ENCODE results near the gene SLC22A14. TPM values are rescaled to one million over a fixed set of nuclear protein-coding genes. Genes with fewer than 3 reads are reported as not detected.

Gene SLC22A14
- total RNA-seq, 1 experiment from 2014 or later: not detected

DNA sequence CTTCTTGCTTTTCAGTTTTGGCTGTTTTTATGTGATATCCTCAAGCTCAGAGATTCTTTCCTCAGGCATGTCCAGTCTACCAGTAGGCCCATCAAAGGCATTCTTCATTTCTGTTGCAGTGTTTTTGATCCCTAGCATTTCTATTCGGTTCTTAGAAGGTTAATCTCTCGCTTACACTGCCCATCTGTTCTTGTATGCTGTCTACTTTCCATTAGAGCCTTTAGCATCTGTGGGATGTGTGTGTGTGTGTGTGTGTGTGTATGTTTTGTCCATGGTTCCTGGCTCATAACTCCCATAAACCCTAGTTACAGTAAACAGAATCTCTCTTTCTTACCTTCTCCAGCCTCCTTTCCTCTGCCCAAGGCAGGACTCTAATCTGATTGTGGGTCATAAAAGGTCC, 21.6 kb upstream of the SLC22A14 start:
- ATAC-seq (no peak), DNase-seq (ENCODE audit: low spot score) (no peak)
- Mint-ChIP-seq H3K27ac (0 out of 2 replicates have a peak overlapping the region, but pooled peaks have one; percentile 5), H3K4me1 (peaks cover 17% of the 10 kb centered on the region), H3K27me3 (ENCODE audit: low read depth) (no peaks in the 10 kb centered on the region), H3K4me3 (no peak overlapping the region), H3K36me3 (no peaks in the 10 kb centered on the region), H3K9me3 (peaks cover 4% of the 10 kb centered on the region; the same call in 1 of the 2 replicates)
- ChIA-PET CTCF (no interaction called here), POLR2A (no interaction called here)
- no peak for TF ChIP-seq FOXP1 (CRISPR knock-in tag; IDR thresholded peaks at IDR 0.05; ENCODE audit: borderline replicate concordance)
- TF ChIP-seq TEAD1 (CRISPR knock-in tag; IDR thresholded peaks at IDR 0.05): no peak
- TF ChIP-seq CTCF (IDR thresholded peaks at IDR 0.05): no peak
- no peak for TF ChIP-seq ZNF425 (CRISPR knock-in tag; conservative IDR thresholded peaks at IDR 0.05)
- TF ChIP-seq GRHL2 (CRISPR knock-in tag; IDR thresholded peaks at IDR 0.05; ENCODE audit: insufficient replicate concordance, severe bottlenecking): no peak
- TF ChIP-seq FOXJ3 (CRISPR knock-in tag; IDR thresholded peaks at IDR 0.05; ENCODE audit: borderline replicate concordance): no peak
- TF ChIP-seq NR3C1 (CRISPR knock-in tag; conservative IDR thresholded peaks at IDR 0.05; ENCODE audit: low read depth): no peak

DNA sequence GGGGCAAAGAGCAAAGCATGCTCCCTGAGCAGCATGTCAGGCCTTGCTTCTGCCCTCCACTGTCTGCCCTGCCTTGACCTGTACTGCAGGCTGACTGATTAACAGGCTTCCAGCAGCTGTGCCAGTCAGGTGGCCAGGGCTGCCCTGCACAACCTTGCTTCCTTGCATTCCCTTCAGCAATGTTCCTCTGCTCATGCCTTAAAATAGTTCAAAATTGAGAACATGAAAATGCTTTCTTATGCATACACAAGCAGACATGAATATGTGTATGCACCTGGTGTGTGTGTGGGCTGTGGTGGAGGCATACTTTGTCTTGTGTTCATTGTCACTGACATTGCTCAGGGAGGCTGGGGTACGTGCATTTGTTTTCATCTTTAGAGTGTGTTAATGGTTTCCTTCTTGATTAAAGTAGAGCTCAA, 17.7 kb upstream of the SLC22A14 start:
- Mint-ChIP-seq H3K27ac (peak overlapping the region; percentile 10; the same call in 1 of the 2 replicates), H3K27me3 (ENCODE audit: low read depth) (no peaks in the 10 kb centered on the region), H3K4me3 (no peak overlapping the region), H3K9me3 (peaks cover 4% of the 10 kb centered on the region; the same call in 1 of the 2 replicates), H3K4me1 (peaks cover 27% of the 10 kb centered on the region), H3K36me3 (no peaks in the 10 kb centered on the region)
- POLR2A ChIA-PET: no interaction called here
- no peak for TF ChIP-seq ELF4 (CRISPR knock-in tag; IDR thresholded peaks at IDR 0.05; ENCODE audit: low read depth)
- TF ChIP-seq KAT7 (CRISPR knock-in tag; IDR thresholded peaks at IDR 0.05; ENCODE audit: borderline replicate concordance): no peak
- no peak for TF ChIP-seq FOXP1 (CRISPR knock-in tag; IDR thresholded peaks at IDR 0.05; ENCODE audit: borderline replicate concordance)
- TF ChIP-seq CREM (CRISPR knock-in tag; IDR thresholded peaks at IDR 0.05): no peak
- TF ChIP-seq ERG (CRISPR knock-in tag; IDR thresholded peaks at IDR 0.05): no peak
- no peak for TF ChIP-seq ZBTB43 (CRISPR knock-in tag; IDR thresholded peaks at IDR 0.05)
- TF ChIP-seq ZNF671 (CRISPR knock-in tag; IDR thresholded peaks at IDR 0.05): no peak
- TF ChIP-seq GRHL2 (CRISPR knock-in tag; IDR thresholded peaks at IDR 0.05; ENCODE audit: insufficient replicate concordance, severe bottlenecking): no peak
- no peak for TF ChIP-seq MYBL2 (CRISPR knock-in tag; IDR thresholded peaks at IDR 0.05)
- DNase-seq (ENCODE audit: low spot score) (no peak), ATAC-seq (peak; percentile 34)
- CTCF ChIA-PET: interaction anchor here (1.3 kb wide), 1 partner anchor 34 kb away, joined by 3 read pairs; no protein-coding TSS in a partner anchor

GRCh38 chr3:38264779-38265178, 17.3 kb upstream of the SLC22A14 start:
- H3K27me3 Mint-ChIP-seq (ENCODE audit: low read depth): no peaks in the 10 kb centered on the region
- H3K27ac Mint-ChIP-seq: peak overlapping the region; percentile 10; the same call in 1 of the 2 replicates
- peaks cover 4% of the 10 kb centered on the region; the same call in 1 of the 2 replicates for H3K9me3 Mint-ChIP-seq
- peaks cover 27% of the 10 kb centered on the region for H3K4me1 Mint-ChIP-seq
- CTCF ChIA-PET: interaction anchor here (1.3 kb wide), 1 partner anchor 34 kb away, joined by 3 read pairs; no protein-coding TSS in a partner anchor
- TF ChIP-seq SOX15 (CRISPR knock-in tag; IDR thresholded peaks at IDR 0.05) (no peak), CREB1 (CRISPR knock-in tag; IDR thresholded peaks at IDR 0.05) (no peak), TEAD1 (CRISPR knock-in tag; IDR thresholded peaks at IDR 0.05) (no peak), ATF1 (CRISPR knock-in tag; IDR thresholded peaks at IDR 0.05) (no peak)
- POLR2A ChIA-PET: no interaction called here
- DNase-seq (ENCODE audit: low spot score) (no peak), ATAC-seq (no peak)
- H3K36me3 Mint-ChIP-seq: no peaks in the 10 kb centered on the region
- H3K4me3 Mint-ChIP-seq: no peak overlapping the region
